IPS-18c (cell line): Measurements from ENCODE around the gene SH3GLB1.

ENCODE experiments used
- H3K4me3 ChIP-seq: 2 replicates; pipeline ENCODE4 v1.7.0; 2013; ENCODE audit warnings: low read depth, mild to moderate bottlenecking, low read length, moderate library complexity; ENCODE audit not compliant: insufficient read depth
- H3K9me3 ChIP-seq: one replicate; pipeline ENCODE4 v1.6.1; 2013; ENCODE audit warnings: mild to moderate bottlenecking, low read length, moderate library complexity; ENCODE audit not compliant: control insufficient read depth, insufficient read depth

Gene SH3GLB1

DNA sequence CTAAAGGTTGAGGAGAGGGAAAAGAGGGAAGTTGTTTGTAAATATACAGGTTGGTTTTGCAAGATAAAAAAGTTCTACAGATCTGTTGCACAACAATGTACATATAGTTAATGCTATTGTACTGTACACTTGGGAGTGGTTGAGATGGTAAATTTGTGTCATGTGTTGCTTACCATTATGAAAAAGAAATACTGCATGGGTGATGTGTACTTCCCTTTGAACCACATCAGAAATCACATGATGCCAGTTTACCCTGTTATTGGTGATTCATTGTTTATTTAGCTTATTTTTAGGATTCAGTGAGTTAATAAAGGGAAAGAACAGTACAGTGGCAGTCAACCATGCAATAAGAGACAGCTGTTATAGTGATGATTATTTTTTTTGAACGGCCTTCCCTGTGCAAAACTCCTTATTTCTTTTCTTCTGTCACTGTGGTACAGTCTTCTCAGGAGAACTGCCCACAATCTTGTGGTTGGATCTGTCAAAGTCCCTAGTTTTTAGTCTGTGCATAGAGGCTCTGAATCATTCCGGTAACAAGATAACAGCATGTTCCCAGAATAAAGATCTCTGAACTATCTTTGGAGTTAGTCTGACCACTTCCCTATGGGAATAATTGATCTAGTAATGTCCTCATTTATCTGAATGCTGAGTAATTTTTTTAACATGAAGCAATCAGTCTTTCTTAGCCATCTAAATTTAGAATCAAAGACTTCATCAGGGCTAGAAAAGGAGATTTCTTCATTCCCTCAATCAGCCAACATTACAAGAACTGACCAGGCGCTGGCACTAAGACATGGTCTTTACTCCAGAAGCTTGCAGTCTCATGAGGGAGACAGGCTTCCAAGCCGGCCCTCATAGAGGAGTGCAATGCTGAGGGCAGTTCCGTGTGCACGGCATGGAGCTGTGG, 84.2 kb downstream of the SH3GLB1 start:
- no peaks in the 10 kb centered on the region for H3K9me3 ChIP-seq
- no peak overlapping the region for H3K4me3 ChIP-seq

DNA sequence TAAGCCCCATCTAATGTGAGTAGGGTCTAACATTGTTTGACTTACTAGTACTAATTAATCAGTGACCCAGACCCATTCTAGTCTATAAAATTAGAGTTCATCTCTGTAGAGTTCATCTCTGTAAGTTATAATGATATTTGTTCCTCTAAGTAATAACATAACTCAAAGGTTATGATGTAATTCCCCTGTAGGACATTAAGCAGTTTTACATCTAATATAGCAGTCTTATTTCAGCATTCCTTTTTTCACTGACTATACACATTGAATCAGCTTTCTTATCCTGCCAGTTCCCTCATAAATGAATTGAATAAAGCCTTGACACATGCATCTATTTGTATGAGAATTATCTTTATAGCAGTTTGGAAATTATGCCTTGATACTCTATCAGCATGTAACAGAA, 90.9 kb downstream of the SH3GLB1 start:
- Histone ChIP-seq H3K4me3 (no peak overlapping the region), H3K9me3 (no peaks in the 10 kb centered on the region)
